Mucosa of gallbladder (tissue), 1 donor: ENCODE results near the gene NELFE. TPM values are rescaled to one million over a fixed set of nuclear protein-coding genes. Genes with fewer than 3 reads are reported as not detected.
"Not testable (repeated sequence)": the region's sequence is repeated elsewhere in the genome, so short reads cannot be mapped to it uniquely, and the experiment has no call there.

Experiments
- DNase-seq: peaks from one replicate; pipeline ENCODE4 v3.0.0-alpha.2; 2020; ENCODE audit warnings: low spot score
- total RNA-seq: library from RNA; stranded (reverse); gene quantifications from one replicate; pipeline ENCODE4 v1.2.1, GENCODE V29; 2021
- donor health status: DM: no; HTN: no; CAD: no.

The NELFE gene
- total RNA-seq, 1 donor from 2014 or later = 52.1 TPM

DNA sequence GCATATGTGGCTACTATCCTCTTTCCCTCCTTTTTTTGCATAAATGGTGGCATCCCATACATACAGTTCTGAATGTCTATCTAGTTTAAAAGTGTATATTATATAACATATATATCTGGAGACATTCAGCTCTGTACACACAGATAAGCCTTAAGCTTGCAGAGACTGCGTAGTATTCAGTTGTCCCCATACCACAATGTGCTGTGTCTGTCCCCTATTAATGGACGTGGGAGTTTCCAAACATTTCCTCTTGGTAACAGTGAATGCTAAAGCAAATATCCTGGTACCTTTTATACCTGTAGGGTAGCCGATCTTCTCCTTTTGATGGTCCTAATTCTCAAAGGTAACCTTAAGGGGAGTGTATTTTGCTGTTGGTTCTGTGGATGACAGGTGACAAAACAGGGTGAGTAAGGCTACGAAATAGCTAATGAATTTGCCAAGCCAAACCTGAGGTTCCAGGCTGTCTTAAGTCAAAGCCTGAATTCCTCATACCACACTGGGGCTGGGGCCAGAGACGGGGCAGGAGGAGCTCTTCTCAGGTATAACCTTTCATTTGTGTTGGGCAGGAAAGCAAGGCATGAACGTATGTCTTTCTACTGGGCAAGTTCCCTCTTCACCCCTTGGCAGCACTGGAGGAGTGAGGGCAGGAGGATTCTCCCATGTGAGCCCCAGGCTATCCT is 39.0 kb downstream of the NELFE start:
- no peak for DNase-seq

DNA sequence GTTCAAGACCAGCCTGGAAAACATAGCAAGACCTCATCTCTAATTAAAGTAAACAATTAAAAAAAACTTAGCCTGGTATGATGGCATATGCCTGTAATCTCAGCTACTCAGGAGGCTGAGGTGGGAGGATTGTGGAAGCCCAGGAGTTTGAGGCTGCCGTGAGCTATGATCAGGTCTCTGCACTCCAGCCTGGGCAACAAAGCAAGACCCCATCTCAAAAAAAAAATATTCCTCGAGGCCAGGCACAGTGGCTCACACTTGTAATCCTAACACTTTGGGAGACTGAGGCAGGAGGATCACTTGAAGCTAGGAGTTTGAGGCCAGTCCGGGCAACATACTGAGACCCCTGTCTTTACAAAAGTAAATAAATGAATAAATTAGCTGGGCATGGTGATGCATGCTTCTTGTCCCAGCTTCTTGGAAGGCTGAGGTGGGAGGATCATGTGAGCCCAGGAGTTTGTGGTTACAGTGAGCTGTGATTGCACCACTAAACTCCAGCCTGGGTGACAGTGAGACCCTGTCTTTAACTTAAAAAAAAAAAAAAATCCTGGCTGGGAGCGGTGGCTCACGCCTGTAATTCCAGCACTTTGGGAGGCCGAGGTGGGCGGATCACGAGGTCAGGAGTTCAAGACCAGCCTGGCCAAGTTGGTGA is 40.6 kb downstream of the NELFE start:
- no peak for DNase-seq

DNA sequence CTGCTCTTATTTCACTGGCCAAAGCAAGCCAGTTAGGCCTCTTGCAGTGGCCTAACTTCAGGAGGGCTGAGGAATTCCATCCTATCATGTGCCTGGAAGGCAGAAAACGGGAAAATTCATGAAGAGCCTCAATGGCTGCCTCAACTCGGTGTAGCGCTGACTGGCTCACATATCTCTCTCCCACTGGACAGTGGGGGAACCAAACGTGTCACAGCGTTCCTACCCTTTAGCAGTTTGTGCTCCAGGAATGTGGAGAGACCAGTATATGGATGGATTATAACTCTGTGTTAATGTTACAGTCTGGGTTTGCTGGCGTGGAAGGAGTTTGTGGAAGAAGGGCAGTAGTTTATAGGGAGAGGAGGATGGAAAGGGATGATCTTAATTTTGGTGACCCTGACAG is 43.0 kb downstream of the NELFE start:
- no peak for DNase-seq

DNA sequence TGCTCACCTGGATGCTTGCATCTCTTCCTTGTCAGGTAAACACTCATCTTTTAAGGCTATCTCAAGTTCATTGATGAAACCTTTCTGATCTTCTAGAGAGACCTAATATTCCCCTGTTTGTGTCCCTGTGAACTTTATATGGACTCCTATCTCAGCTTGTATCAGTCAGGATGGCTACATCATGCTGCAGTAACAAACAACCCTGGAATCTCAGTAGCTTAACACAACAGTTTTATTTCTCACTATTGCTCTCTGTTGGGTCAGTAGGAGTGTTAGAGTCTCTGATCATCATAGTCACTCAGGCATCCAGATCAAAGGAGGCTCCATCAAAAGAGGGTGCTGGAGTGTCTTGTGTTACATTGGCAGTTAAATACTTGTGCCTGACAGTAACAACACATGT is 43.4 kb downstream of the NELFE start:
- DNase-seq = no peak

DNA sequence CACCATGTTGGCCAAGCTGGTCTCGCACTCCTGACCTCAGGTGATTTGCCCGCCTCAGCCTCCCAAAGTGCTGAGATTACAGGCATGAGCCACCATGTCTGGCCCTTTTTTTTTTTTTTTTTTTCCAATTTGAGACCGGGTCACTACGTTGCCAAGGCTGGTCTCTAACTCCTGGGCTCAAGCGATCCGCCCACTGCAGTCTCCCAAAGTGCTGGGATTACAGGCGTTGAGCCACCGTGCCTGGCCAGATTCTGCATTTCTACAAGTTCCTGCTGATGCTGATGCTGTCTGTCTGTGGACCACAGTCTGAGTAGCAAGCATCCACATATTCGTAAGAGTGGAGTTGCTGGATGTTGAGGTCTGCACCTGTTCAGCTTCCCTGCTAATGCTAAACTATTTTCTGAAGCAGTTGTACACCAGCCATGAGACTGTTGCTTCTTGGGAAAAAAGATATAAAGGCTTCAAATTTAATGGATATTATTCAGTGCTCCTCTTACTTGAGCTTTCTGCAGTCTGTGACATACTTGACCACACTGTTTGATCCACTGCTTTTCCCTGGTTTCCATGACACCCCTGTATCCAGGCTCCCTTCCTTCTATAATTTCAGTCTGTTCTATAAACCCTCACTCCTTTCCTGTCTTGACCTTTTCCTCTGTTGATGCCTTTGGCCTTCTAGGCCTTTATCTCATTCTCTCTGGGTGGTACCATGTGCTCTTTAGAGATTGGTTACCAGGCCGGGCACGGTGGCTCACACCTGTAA is 46.8 kb downstream of the NELFE start:
- DNase-seq = no peak

DNA sequence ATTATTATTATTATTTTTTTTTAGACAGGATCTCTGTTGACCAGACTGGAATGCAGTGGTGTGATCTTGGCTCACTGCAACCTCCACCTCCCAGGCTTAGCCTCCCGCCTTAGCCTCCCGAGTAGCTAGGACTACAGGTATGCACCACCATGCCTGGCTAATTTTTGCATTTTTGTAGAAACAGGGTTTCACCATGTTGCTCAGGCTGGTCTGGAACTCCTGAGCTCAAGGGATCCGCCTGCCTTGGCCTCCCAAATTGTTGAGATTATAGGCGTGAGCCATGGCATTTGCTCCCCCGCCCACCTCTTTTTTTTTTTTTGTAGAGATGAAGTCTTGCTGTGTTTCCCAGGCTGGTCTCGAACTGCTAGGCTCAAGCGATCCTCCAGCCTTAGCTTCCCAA is 49.5 kb downstream of the NELFE start:
- DNase-seq = not testable (repeated sequence)

DNA sequence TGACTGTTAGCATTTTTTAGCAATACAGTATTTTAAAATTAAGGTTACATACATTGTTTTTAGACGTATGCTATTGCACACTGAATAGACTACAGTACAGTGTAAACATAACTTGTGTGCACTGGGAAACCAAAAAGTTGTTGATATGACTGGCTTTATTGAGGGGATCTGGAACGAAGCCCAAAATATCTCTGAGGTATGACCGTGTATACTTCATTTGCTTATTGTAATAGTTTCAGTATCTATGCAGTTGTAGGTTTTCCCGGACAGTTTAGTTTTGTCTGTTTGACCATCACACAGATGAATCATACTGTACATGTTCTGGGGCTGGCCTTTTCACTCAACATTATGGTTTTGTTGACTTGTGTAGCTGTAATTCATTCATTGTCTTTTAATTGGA is 50.0 kb downstream of the NELFE start:
- DNase-seq = no peak

DNA sequence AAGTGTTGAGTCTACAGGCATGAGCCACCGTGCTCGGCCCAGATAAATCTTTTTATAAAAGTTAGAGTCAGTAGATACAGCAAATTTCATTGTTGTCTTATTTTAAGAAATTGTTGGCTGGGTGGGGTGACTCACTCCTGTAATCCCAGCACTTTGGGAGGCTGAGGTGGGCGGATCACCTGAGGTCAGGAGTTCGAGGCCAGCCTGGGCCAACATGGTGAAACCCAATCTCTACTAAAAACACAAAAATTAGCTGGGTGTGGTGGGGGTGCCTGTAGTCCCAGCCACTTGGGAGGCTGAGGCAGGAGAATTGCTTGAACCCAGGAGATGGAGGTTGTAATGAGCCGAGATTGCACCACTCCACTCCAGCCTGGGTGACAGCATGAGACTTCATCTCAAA is 50.5 kb downstream of the NELFE start:
- not testable (repeated sequence) for DNase-seq

DNA sequence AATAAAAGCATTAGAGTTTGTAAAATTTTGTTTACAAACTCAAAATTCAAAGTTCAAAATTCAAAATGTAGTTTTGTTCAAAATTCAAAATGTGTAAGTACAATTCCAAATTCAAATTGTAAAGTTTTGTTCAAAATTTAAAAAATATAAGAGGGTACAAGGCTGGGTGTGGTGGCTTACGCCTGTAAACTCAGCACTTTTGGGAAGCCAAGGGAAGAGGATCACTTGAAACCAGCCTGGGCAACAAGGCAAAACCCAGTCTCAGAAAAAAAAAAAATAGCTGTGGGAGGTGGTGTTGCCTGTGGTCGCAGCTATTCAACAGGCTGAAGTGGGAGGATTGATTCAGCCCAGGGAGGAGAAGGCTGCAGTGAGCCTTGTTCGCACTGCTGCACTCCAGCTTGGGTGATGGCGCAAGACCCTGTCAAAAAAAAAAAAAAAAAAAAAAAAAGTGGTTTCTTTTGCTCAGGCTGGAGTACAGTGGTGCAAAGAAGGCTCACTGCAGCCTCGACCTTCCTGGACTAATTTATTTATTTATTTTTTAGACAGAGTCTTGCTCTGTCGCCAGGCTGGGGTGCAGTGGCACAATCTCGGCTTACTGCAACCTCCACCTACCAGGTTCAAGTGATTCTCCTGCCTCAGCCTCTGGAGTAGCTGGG is 51.5 kb downstream of the NELFE start:
- no peak for DNase-seq

DNA sequence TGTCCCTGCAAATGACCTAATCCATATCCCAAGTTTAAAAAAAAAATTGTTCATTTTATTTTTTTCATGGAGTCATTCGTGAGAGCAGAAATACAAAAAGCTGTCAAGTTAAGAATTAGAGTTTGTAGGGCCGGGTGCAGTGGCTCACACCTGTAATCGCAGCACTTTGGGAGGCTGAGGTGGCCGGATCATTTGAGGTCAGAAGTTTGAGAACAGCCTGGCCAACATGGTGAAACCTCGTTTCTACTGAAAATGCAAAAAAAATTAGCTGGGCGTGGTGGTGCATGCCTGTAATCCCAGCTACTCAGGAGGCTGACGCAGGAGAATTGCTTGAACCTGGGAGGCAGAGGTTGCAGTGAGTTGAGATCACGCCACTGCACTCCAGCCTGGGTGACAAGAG is 52.0 kb downstream of the NELFE start:
- DNase-seq = not testable (repeated sequence)

DNA sequence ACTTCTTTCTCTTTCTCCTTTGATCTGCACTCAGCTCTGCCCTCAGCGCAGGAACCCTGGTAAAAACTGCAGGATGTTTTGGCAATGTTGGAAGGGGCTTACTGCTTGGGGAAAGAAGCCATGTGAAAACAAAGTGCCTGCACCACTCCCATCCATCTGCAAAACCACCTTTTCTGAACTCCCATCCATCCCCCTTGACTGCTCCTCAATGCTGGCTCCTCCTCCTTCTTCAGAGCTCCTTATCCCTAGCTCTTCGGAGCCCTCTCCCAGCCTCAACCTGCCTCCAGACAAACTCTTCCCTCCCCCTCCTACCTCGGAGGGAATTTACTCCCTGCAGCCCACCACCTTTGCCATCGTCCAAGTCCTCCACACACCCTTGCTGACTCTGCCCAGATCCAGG is 52.6 kb downstream of the NELFE start:
- DNase-seq = no peak

DNA sequence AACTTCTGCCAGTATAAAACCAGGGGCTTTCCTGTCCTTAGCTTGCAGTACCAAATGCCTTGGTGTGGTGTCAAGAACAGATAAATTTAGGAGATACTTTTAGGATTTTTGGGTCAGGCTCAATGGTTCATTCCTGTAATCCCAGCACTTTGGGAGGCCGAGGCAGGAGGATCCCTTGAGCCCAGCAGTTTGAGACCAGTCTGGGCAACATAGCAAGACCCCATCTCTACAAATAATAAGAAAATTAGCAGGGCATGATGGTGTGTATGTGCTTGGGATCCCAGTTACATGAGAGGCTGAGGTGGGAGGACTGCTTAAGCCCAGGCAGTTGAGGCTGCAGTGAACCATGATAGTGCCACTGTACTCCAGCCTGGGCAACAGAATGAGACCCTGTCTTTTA is 53.7 kb downstream of the NELFE start:
- DNase-seq = no peak

DNA sequence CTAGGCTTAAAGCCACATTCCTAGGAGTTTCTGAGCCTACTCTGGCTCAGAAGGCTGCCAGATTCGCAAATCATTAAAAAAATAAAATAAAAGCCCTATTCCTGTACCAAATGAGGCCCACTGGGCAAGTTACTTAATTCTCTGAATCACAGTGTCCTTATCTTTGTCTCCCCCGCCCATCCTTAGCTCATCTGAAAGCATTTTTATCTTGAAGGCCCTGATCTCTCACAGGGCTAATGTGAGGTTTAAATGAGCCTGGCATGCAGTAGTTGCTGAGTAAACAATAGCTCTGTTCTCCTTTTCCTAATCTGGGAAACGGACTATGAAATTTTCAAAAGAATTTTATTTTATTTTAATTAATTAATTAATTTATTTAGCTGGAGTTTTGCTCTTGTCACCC is 54.8 kb downstream of the NELFE start:
- DNase-seq = no peak

Other genes starting within 250 kb of the NELFE start
- not detected for gene LY6G6D, start 243.6 kb downstream of the NELFE start, total RNA-seq
- not detected for gene LY6G6C, start 237.2 kb downstream of the NELFE start, total RNA-seq
- gene MPIG6B, start 235.6 kb downstream of the NELFE start, total RNA-seq = 0.37 TPM
- 130 TPM for gene DDAH2, start 229.7 kb downstream of the NELFE start, total RNA-seq
- gene CLIC1, start 222.4 kb downstream of the NELFE start, total RNA-seq = 394 TPM
- gene MSH5, start 219.0 kb downstream of the NELFE start, total RNA-seq = 19.7 TPM
- 2.7 TPM for gene SAPCD1, start 196.3 kb downstream of the NELFE start, total RNA-seq
- gene VWA7, start 181.6 kb downstream of the NELFE start, total RNA-seq = 18.5 TPM
- gene VARS1, start 163.2 kb downstream of the NELFE start, total RNA-seq = 49.7 TPM
- gene LSM2, start 152.0 kb downstream of the NELFE start, total RNA-seq = 32.5 TPM
- gene HSPA1L, start 143.7 kb downstream of the NELFE start, total RNA-seq = 2.8 TPM
- 347 TPM for gene HSPA1A, start 143.4 kb downstream of the NELFE start, total RNA-seq
- 277 TPM for gene HSPA1B, start 131.2 kb downstream of the NELFE start, total RNA-seq
- gene NEU1, start 96.2 kb downstream of the NELFE start, total RNA-seq = 91.2 TPM
- gene SLC44A4, start 80.0 kb downstream of the NELFE start, total RNA-seq = 457 TPM
- gene EHMT2, start 61.3 kb downstream of the NELFE start, total RNA-seq = 63.4 TPM
- 11.8 TPM for gene ZBTB12, start 56.9 kb downstream of the NELFE start, total RNA-seq
- gene C2, start 31.3 kb downstream of the NELFE start, total RNA-seq = 14.8 TPM
- 476 TPM for gene CFB, start 12.9 kb downstream of the NELFE start, total RNA-seq
- 81.3 TPM for gene SKIC2, start 204 bp upstream of the NELFE start, total RNA-seq
- gene DXO, start 13.2 kb upstream of the NELFE start, total RNA-seq = 27.6 TPM
- gene C4A, start 23.1 kb upstream of the NELFE start, total RNA-seq = 179 TPM
- 155 TPM for gene C4B, start 55.8 kb upstream of the NELFE start, total RNA-seq
- gene CYP21A2, start 79.4 kb upstream of the NELFE start, total RNA-seq = 1.3 TPM
- gene TNXB, start 150.4 kb upstream of the NELFE start, total RNA-seq = 30.1 TPM
- 119 TPM for gene ATF6B, start 169.3 kb upstream of the NELFE start, total RNA-seq
- 5.0 TPM for gene FKBPL, start 171.3 kb upstream of the NELFE start, total RNA-seq
- 3.7 TPM for gene PRRT1, start 193.0 kb upstream of the NELFE start, total RNA-seq
- 17.4 TPM for gene PPT2, start 195.2 kb upstream of the NELFE start, total RNA-seq
- gene EGFL8, start 205.6 kb upstream of the NELFE start, total RNA-seq = 13.6 TPM
- 88.4 TPM for gene AGPAT1, start 217.1 kb upstream of the NELFE start, total RNA-seq
- 93.1 TPM for gene RNF5, start 219.4 kb upstream of the NELFE start, total RNA-seq
- gene AGER, start 225.3 kb upstream of the NELFE start, total RNA-seq = 11.8 TPM
- gene PBX2, start 231.2 kb upstream of the NELFE start, total RNA-seq = 95.0 TPM
- 19.6 TPM for gene GPSM3, start 233.7 kb upstream of the NELFE start, total RNA-seq